Sigmoid colon (tissue), 4 donors: ENCODE results near the gene CR1L.
"Not testable (repeated sequence)": the region's sequence is repeated elsewhere in the genome, so short reads cannot be mapped to it uniquely, and the experiment has no call there.

ENCODE experiments used
- CTCF ChIP-seq, 4 experiments: fragments of 450-650 bp in 3 of 4; fragments of 200-600 bp in 1 of 4; IDR thresholded peaks; one replicate each; pipeline ENCODE4 v1.5.1; 2016 to 2019; ENCODE audit warnings: antibody characterized with exemption in 4 of 4, mild to moderate bottlenecking in 3 of 4, moderate library complexity in 2 of 4
- EP300 ChIP-seq, 4 donors: sonication (generic); formaldehyde crosslinking; IDR thresholded peaks; one replicate each; pipeline ENCODE4 v1.6.1; 2017; ENCODE audit warnings: antibody characterized with exemption in 4 of 4
- POLR2A ChIP-seq, 2 donors: fragments of 450-650 bp; IDR thresholded peaks; one replicate each; pipeline ENCODE4 v1.6.1; 2016; ENCODE audit warnings: antibody characterized with exemption in 2 of 2, mild to moderate bottlenecking in 2 of 2, moderate library complexity in 2 of 2
- POLR2AphosphoS5 ChIP-seq, 4 donors: sonication (generic); formaldehyde crosslinking; IDR thresholded peaks; one replicate each; pipeline ENCODE4 v1.6.1; 2017; ENCODE audit warnings: antibody characterized with exemption in 4 of 4

- TF ChIP-seq POLR2AphosphoS5, POLR2A, CTCF, EP300 (IDR thresholded peaks at IDR 0.05): not testable (repeated sequence)
These were observed 9.3 kb upstream of the CR1L start for GRCh38 chr1:207635569-207636186.
